HG02642 (cell line): ENCODE results near the gene RILPL2.
"Not testable (repeated sequence)": the region's sequence is repeated elsewhere in the genome, so short reads cannot be mapped to it uniquely, and the experiment has no call there.

Experiments used
- ATAC-seq: cut with Tn5 transposase; IDR thresholded peaks from one replicate; pipeline ENCODE4 v1.9.1; 2021; ENCODE audit warnings: mild to moderate bottlenecking; ENCODE audit not compliant: unreplicated experiment, poor library complexity

The RILPL2 gene

GRCh38 chr12:123387508-123388176 is 48.8 kb downstream of the RILPL2 start:
- ATAC-seq = no peak

GRCh38 chr12:123385536-123385935 is 50.9 kb downstream of the RILPL2 start:
- ATAC-seq = not testable (repeated sequence)

GRCh38 chr12:123384994-123385376 is 51.5 kb downstream of the RILPL2 start:
- no peak for ATAC-seq

GRCh38 chr12:123384318-123384993 is 52.0 kb downstream of the RILPL2 start:
- no peak for ATAC-seq

GRCh38 chr12:123382684-123383083 is 53.8 kb downstream of the RILPL2 start:
- no peak for ATAC-seq

GRCh38 chr12:123379391-123379790 is 57.1 kb downstream of the RILPL2 start:
- no peak for ATAC-seq

- not testable (repeated sequence) for ATAC-seq
Measured at GRCh38 chr12:123372415-123372814, 64.1 kb downstream of the RILPL2 start.

- not testable (repeated sequence) for ATAC-seq
Measured at GRCh38 chr12:123371667-123372368, 64.7 kb downstream of the RILPL2 start.

GRCh38 chr12:123369229-123369628 is 67.3 kb downstream of the RILPL2 start:
- no peak for ATAC-seq

- not testable (repeated sequence) for ATAC-seq
Measured at GRCh38 chr12:123368431-123368830, 68.1 kb downstream of the RILPL2 start.

- ATAC-seq = no peak
Measured at GRCh38 chr12:123367511-123367910, 69.0 kb downstream of the RILPL2 start.
